WTC11 (cell line): ENCODE results near the gene LBHD2. TPM values are rescaled to one million over a fixed set of nuclear protein-coding genes. Genes with fewer than 3 reads are reported as not detected.

Source experiments
- ATAC-seq: fragments of 200-7000 bp; cut with Tn5 transposase; 2 replicates; pipeline ENCODE4 v1.10.0; 2021; ENCODE audit warnings: mild to moderate bottlenecking, moderate library complexity
- CTCF ChIA-PET: fragments of 300-600 bp; sonication (Branson Sonifier 250); formaldehyde crosslinking; loops from one replicate; lab custom pipeline; 2021; ENCODE audit warnings: antibody characterized with exemption; lab: Charles Lee
- POLR2A ChIA-PET: fragments of 350-600 bp; sonication (Branson Sonifier 250); formaldehyde crosslinking; loops from one replicate; lab custom pipeline; 2021; ENCODE audit warnings: antibody characterized with exemption; lab: Charles Lee
- DNase-seq: peaks from one replicate; pipeline ENCODE4 v3.0.0; 2021; ENCODE audit warnings: low spot score
- H3K27ac Mint-ChIP-seq: 2 replicates; pipeline ENCODE4 v1.8.0; 2021; ENCODE audit warnings: mixed read lengths
- H3K27me3 Mint-ChIP-seq: 2 replicates; pipeline ENCODE4 v1.8.0; 2021; ENCODE audit warnings: low read depth, mild to moderate bottlenecking, moderate library complexity, mixed read lengths
- H3K36me3 Mint-ChIP-seq: 2 replicates; pipeline ENCODE4 v1.8.0; 2021; ENCODE audit warnings: mixed read lengths
- H3K4me1 Mint-ChIP-seq: 2 replicates; pipeline ENCODE4 v1.8.0; 2022; ENCODE audit warnings: mixed read lengths
- H3K4me3 Mint-ChIP-seq: 2 replicates; pipeline ENCODE4 v1.8.0; 2021; ENCODE audit warnings: mild to moderate bottlenecking, moderate library complexity, mixed read lengths
- H3K9me3 Mint-ChIP-seq: 2 replicates; pipeline ENCODE4 v1.8.0; 2021; ENCODE audit warnings: mixed read lengths
- CREM ChIP-seq: sonication (generic); formaldehyde crosslinking; IDR thresholded peaks from 2 replicates; pipeline ENCODE4 v1.8.1; 2022; ENCODE audit warnings: mild to moderate bottlenecking, missing genetic modification reagents, moderate library complexity
- E2F5 ChIP-seq: sonication (generic); formaldehyde crosslinking; IDR thresholded peaks from 2 replicates; pipeline ENCODE4 v1.8.1; 2022; ENCODE audit warnings: mild to moderate bottlenecking, moderate library complexity, missing genetic modification reagents
- ETV6 ChIP-seq: sonication (generic); formaldehyde crosslinking; IDR thresholded peaks from 2 replicates; pipeline ENCODE4 v1.8.1; 2022; ENCODE audit warnings: mild to moderate bottlenecking, missing genetic modification reagents
- GABPB1 ChIP-seq: sonication (generic); formaldehyde crosslinking; IDR thresholded peaks from 2 replicates; pipeline ENCODE4 v1.8.1; 2023; ENCODE audit warnings: mild to moderate bottlenecking, missing genetic modification reagents
- JAZF1 ChIP-seq: fragments of 250-450 bp; sonication (Bioruptor Pico); IDR thresholded peaks from 2 replicates; pipeline ENCODE4 v1.9.0; 2021; ENCODE audit warnings: moderate library complexity, mild to moderate bottlenecking, inconsistent platforms
- JUN ChIP-seq: sonication (generic); formaldehyde crosslinking; IDR thresholded peaks from 2 replicates; pipeline ENCODE4 v1.8.0; 2023; ENCODE audit warnings: mild to moderate bottlenecking, missing genetic modification reagents
- MLX ChIP-seq: sonication (generic); formaldehyde crosslinking; IDR thresholded peaks from 2 replicates; pipeline ENCODE4 v1.8.1; 2023; ENCODE audit warnings: mild to moderate bottlenecking, missing genetic modification reagents, moderate library complexity
- NFATC4 ChIP-seq: fragments of 250-450 bp; sonication (Bioruptor Pico); IDR thresholded peaks from 2 replicates; pipeline ENCODE4 v1.9.0; 2021; ENCODE audit warnings: mild to moderate bottlenecking
- NR3C1 ChIP-seq: sonication (generic); formaldehyde crosslinking; conservative IDR thresholded peaks from 2 replicates; pipeline ENCODE4 v1.8.1; 2023; ENCODE audit warnings: low read depth, mild to moderate bottlenecking, missing genetic modification reagents
- ZNF512 ChIP-seq: sonication (generic); formaldehyde crosslinking; IDR thresholded peaks from 2 replicates; pipeline ENCODE4 v1.8.1; 2022; ENCODE audit warnings: missing genetic modification reagents, borderline replicate concordance
- total RNA-seq: library from RNA; stranded (reverse); gene quantifications from 3 replicates; pipeline ENCODE4 v1.2.3, GENCODE V29; 2021
- TF ChIP-seq, protein P1 (sequence below): sonication (generic); formaldehyde crosslinking; conservative IDR thresholded peaks from 2 replicates; pipeline ENCODE4 v1.8.1; 2023; ENCODE audit warnings: mild to moderate bottlenecking, low read depth, missing genetic modification reagents, moderate library complexity
- TF ChIP-seq, protein P2 (sequence below): sonication (generic); formaldehyde crosslinking; IDR thresholded peaks from 2 replicates; pipeline ENCODE4 v1.8.1; 2023; ENCODE audit warnings: mild to moderate bottlenecking, missing genetic modification reagents, borderline replicate concordance
- TF ChIP-seq, protein P3 (sequence below): sonication (generic); formaldehyde crosslinking; IDR thresholded peaks from 2 replicates; pipeline ENCODE4 v1.8.1; 2023; ENCODE audit warnings: mild to moderate bottlenecking, missing genetic modification reagents, moderate library complexity

Gene LBHD2
- total RNA-seq, 1 experiment from 2014 or later: not detected

DNA sequence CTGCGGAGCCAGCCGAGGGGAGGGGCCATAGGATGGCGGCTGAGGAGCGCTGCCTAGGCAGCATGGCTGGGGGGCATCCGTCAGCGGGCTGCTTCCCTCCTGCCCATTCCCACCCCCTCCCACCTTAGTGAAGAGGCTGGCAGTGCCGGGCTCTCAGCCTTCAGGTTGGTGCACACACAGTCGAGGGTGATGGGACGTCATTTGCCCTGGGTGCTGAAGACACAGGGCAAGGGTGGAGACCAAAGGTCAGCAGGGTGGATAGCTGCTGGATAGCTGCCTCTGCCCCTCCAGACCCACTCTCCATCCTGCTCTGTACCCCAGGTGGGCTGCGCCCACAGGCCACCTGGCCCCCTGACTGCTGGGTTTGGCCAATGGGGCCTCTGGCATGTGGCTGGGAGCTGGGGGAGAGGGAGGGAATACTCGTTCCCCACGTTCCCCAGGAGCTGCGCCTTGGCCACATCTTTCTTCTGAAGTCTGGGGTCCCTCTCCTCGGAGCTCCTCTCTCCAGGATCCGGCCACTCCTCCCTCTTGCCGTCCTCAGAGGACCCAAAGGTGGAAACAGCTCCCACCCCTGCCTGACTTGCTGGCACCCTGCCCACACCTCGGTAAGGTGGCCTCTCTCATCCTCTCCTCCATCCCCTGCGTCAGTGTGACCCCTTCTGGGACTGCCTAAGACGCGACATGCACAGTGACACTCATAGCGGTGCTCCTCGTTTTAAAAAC, 15.5 kb upstream of the LBHD2 start:
- TF ChIP-seq, protein P1, sequence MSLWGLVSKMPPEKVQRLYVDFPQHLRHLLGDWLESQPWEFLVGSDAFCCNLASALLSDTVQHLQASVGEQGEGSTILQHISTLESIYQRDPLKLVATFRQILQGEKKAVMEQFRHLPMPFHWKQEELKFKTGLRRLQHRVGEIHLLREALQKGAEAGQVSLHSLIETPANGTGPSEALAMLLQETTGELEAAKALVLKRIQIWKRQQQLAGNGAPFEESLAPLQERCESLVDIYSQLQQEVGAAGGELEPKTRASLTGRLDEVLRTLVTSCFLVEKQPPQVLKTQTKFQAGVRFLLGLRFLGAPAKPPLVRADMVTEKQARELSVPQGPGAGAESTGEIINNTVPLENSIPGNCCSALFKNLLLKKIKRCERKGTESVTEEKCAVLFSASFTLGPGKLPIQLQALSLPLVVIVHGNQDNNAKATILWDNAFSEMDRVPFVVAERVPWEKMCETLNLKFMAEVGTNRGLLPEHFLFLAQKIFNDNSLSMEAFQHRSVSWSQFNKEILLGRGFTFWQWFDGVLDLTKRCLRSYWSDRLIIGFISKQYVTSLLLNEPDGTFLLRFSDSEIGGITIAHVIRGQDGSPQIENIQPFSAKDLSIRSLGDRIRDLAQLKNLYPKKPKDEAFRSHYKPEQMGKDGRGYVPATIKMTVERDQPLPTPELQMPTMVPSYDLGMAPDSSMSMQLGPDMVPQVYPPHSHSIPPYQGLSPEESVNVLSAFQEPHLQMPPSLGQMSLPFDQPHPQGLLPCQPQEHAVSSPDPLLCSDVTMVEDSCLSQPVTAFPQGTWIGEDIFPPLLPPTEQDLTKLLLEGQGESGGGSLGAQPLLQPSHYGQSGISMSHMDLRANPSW (CRISPR knock-in tag): no peak
- TF ChIP-seq JUN: no peak
- no peak for TF ChIP-seq ETV6 (CRISPR knock-in tag)
- no peak for TF ChIP-seq MLX (CRISPR knock-in tag)
- no peak for TF ChIP-seq NR3C1 (CRISPR knock-in tag)
- TF ChIP-seq CREM (CRISPR knock-in tag): no peak
- no peak for TF ChIP-seq NFATC4 (CRISPR knock-in tag)
- TF ChIP-seq, protein P2, sequence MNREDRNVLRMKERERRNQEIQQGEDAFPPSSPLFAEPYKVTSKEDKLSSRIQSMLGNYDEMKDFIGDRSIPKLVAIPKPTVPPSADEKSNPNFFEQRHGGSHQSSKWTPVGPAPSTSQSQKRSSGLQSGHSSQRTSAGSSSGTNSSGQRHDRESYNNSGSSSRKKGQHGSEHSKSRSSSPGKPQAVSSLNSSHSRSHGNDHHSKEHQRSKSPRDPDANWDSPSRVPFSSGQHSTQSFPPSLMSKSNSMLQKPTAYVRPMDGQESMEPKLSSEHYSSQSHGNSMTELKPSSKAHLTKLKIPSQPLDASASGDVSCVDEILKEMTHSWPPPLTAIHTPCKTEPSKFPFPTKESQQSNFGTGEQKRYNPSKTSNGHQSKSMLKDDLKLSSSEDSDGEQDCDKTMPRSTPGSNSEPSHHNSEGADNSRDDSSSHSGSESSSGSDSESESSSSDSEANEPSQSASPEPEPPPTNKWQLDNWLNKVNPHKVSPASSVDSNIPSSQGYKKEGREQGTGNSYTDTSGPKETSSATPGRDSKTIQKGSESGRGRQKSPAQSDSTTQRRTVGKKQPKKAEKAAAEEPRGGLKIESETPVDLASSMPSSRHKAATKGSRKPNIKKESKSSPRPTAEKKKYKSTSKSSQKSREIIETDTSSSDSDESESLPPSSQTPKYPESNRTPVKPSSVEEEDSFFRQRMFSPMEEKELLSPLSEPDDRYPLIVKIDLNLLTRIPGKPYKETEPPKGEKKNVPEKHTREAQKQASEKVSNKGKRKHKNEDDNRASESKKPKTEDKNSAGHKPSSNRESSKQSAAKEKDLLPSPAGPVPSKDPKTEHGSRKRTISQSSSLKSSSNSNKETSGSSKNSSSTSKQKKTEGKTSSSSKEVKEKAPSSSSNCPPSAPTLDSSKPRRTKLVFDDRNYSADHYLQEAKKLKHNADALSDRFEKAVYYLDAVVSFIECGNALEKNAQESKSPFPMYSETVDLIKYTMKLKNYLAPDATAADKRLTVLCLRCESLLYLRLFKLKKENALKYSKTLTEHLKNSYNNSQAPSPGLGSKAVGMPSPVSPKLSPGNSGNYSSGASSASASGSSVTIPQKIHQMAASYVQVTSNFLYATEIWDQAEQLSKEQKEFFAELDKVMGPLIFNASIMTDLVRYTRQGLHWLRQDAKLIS: no peak
- TF ChIP-seq GABPB1 (CRISPR knock-in tag): no peak
- no peak for TF ChIP-seq ZNF512 (CRISPR knock-in tag)
- no peak for TF ChIP-seq JAZF1 (CRISPR knock-in tag)
- TF ChIP-seq, protein P3, sequence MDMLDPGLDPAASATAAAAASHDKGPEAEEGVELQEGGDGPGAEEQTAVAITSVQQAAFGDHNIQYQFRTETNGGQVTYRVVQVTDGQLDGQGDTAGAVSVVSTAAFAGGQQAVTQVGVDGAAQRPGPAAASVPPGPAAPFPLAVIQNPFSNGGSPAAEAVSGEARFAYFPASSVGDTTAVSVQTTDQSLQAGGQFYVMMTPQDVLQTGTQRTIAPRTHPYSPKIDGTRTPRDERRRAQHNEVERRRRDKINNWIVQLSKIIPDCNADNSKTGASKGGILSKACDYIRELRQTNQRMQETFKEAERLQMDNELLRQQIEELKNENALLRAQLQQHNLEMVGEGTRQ: no peak
- no peak for TF ChIP-seq E2F5
- POLR2A ChIA-PET: no interaction called here
- CTCF ChIA-PET: interaction anchor here (0.6 to 1.0 kb wide), 2 partner anchors 72 to 1022 kb away, joined by 3 read pairs; no protein-coding TSS in a partner anchor
- Mint-ChIP-seq H3K4me3 (no peak overlapping the region), H3K4me1 (peaks cover 5% of the 10 kb centered on the region), H3K27ac (no peak overlapping the region), H3K36me3 (no peaks in the 10 kb centered on the region), H3K27me3 (no peaks in the 10 kb centered on the region), H3K9me3 (no peaks in the 10 kb centered on the region)
- ATAC-seq: no peak
- DNase-seq: no peak
